Osteoblast (primary cell): ENCODE results near the gene PDZD7. TPM values are rescaled to one million over a fixed set of nuclear protein-coding genes. Genes with fewer than 3 reads are reported as not detected.

Experiments used
- DNase-seq: peaks from one replicate; pipeline ENCODE4 v3.0.0; 2011; ENCODE audit warnings: low spot score, mixed read lengths; ENCODE audit not compliant: insufficient read length; ENCODE audit errors: missing footprints
- H2AFZ ChIP-seq: 2 replicates; pipeline ENCODE4 v1.6.0; 2011; ENCODE audit warnings: mild to moderate bottlenecking, low read length
- H3K27ac ChIP-seq: 2 replicates; pipeline ENCODE4 v1.5.1; 2011; ENCODE audit warnings: mild to moderate bottlenecking, low read depth, low read length, moderate library complexity
- H3K27me3 ChIP-seq: 2 replicates; pipeline ENCODE4 v1.6.0; 2012; ENCODE audit warnings: mild to moderate bottlenecking, control low read depth, inconsistent platforms, low read length, moderate library complexity; ENCODE audit not compliant: insufficient read depth
- H3K36me3 ChIP-seq: 2 replicates; pipeline ENCODE4 v1.5.1; 2011; ENCODE audit warnings: mild to moderate bottlenecking, low read length, control low read depth, moderate library complexity; ENCODE audit not compliant: insufficient read depth
- H3K4me1 ChIP-seq: 2 replicates; pipeline ENCODE4 v1.5.1; 2011; ENCODE audit warnings: mild to moderate bottlenecking, low read length, control low read depth, moderate library complexity; ENCODE audit not compliant: insufficient read depth
- H3K4me2 ChIP-seq: 2 replicates; pipeline ENCODE4 v1.6.0; 2011; ENCODE audit warnings: mild to moderate bottlenecking, low read length; ENCODE audit not compliant: insufficient read depth
- H3K4me3 ChIP-seq: fragments of 200-600 bp; sonication (generic); 3 replicates; pipeline ENCODE4 v1.5.1; 2012; ENCODE audit warnings: mild to moderate bottlenecking, low read length, inconsistent platforms; ENCODE audit not compliant: insufficient read depth
- H3K79me2 ChIP-seq: 2 replicates; pipeline ENCODE4 v1.6.0; 2012; ENCODE audit warnings: mild to moderate bottlenecking, low read length, control low read depth, inconsistent platforms; ENCODE audit not compliant: insufficient read depth
- H3K9me3 ChIP-seq: 2 replicates; pipeline ENCODE4 v1.5.1; 2011; ENCODE audit warnings: low read depth, low read length, control low read depth
- H4K20me1 ChIP-seq: 2 replicates; pipeline ENCODE4 v1.6.0; 2012; ENCODE audit warnings: mild to moderate bottlenecking, low read length, control low read depth; ENCODE audit not compliant: insufficient read depth
- CTCF ChIP-seq: IDR thresholded peaks from 2 replicates; pipeline ENCODE4 v1.5.1; 2011; ENCODE audit warnings: mild to moderate bottlenecking, low read depth, low read length, moderate library complexity; ENCODE audit errors: extremely low read depth
- total RNA-seq: library from RNA; depleted of rRNA; stranded (reverse); fragments of >200 nt; gene quantifications from 2 replicates; pipeline ENCODE4 v1.2.3, GENCODE V29; 2012

Gene PDZD7
- total RNA-seq, 1 donor: 0.72 TPM

GRCh38 chr10:101021692-101022251 is 9.2 kb downstream of the PDZD7 start:
- Histone ChIP-seq H4K20me1 (no peaks in the 10 kb centered on the region), H3K4me1 (no peaks in the 10 kb centered on the region), H3K79me2 (no peaks in the 10 kb centered on the region), H3K36me3 (no peaks in the 10 kb centered on the region), H3K4me3 (no peak overlapping the region), H3K27ac (no peak overlapping the region), H3K4me2 (no peak overlapping the region), H2AFZ (no peak overlapping the region), H3K9me3 (no peaks in the 10 kb centered on the region), H3K27me3 (no peaks in the 10 kb centered on the region)
- peak; percentile 59 for DNase-seq
- no peak for TF ChIP-seq CTCF

GRCh38 chr10:101021239-101021638 is 9.7 kb downstream of the PDZD7 start:
- H3K79me2 ChIP-seq: no peaks in the 10 kb centered on the region
- H2AFZ ChIP-seq: no peak overlapping the region
- H3K9me3 ChIP-seq: no peaks in the 10 kb centered on the region
- H3K4me1 ChIP-seq: no peaks in the 10 kb centered on the region
- no peak overlapping the region for H3K27ac ChIP-seq
- H3K36me3 ChIP-seq: no peaks in the 10 kb centered on the region
- no peak overlapping the region for H3K4me3 ChIP-seq
- peak; percentile 67 for DNase-seq
- no peaks in the 10 kb centered on the region for H4K20me1 ChIP-seq
- no peaks in the 10 kb centered on the region for H3K27me3 ChIP-seq
- no peak overlapping the region for H3K4me2 ChIP-seq
- no peak for TF ChIP-seq CTCF

GRCh38 chr10:101020427-101021075 is 10.4 kb downstream of the PDZD7 start:
- no peaks in the 10 kb centered on the region for H3K79me2 ChIP-seq
- no peaks in the 10 kb centered on the region for H4K20me1 ChIP-seq
- no peak overlapping the region for H2AFZ ChIP-seq
- no peaks in the 10 kb centered on the region for H3K36me3 ChIP-seq
- TF ChIP-seq CTCF: no peak
- no peaks in the 10 kb centered on the region for H3K27me3 ChIP-seq
- no peak overlapping the region for H3K27ac ChIP-seq
- H3K4me2 ChIP-seq: no peak overlapping the region
- peaks cover under 1% of the 10 kb centered on the region for H3K4me1 ChIP-seq
- peak; percentile 38 for DNase-seq
- no peaks in the 10 kb centered on the region for H3K9me3 ChIP-seq
- H3K4me3 ChIP-seq: no peak overlapping the region

- Histone ChIP-seq H3K27me3 (no peaks in the 10 kb centered on the region), H3K4me3 (no peak overlapping the region), H3K27ac (no peak overlapping the region), H2AFZ (peak overlapping the region; percentile 71), H4K20me1 (no peaks in the 10 kb centered on the region), H3K4me2 (peak overlapping the region; percentile 65), H3K4me1 (peaks cover 9% of the 10 kb centered on the region), H3K36me3 (no peaks in the 10 kb centered on the region), H3K79me2 (no peaks in the 10 kb centered on the region), H3K9me3 (no peaks in the 10 kb centered on the region)
- DNase-seq: no peak
- no peak for TF ChIP-seq CTCF
These were observed 11.6 kb downstream of the PDZD7 start for GRCh38 chr10:101019440-101019703.
